ENCODE measurements around the gene BPIFB4.

The BPIFB4 gene

GRCh38 chr20:33059136-33059535 lies 20.3 kb upstream of the BPIFB4 start:
- in situ Hi-C loops (cut with MboI; ENCODE audit: low sequenced_read_pairs, unreplicated experiment): no loop called here

GRCh38 chr20:33059741-33060390 lies 19.6 kb upstream of the BPIFB4 start:
- no peak for TF ChIP-seq CTCF (IDR thresholded peaks at IDR 0.05; ENCODE audit: borderline replicate concordance, control extremely low read depth, extremely low read depth, insufficient read depth, missing control alignments)
- DNase-seq (ENCODE audit: low spot score): no peak
- in situ Hi-C loops (cut with MboI; ENCODE audit: low sequenced_read_pairs, unreplicated experiment): no loop called here

More at GRCh38 chr20:33059136-33059535, 20.3 kb upstream of the BPIFB4 start:
- no peak for TF ChIP-seq CTCF (IDR thresholded peaks at IDR 0.05; ENCODE audit: borderline replicate concordance, control extremely low read depth, extremely low read depth, insufficient read depth, missing control alignments)
- no peak for DNase-seq (ENCODE audit: low spot score)

GRCh38 chr20:33061658-33062028 lies 17.8 kb upstream of the BPIFB4 start:
- TF ChIP-seq CTCF (IDR thresholded peaks at IDR 0.05; ENCODE audit: borderline replicate concordance, control extremely low read depth, extremely low read depth, insufficient read depth, missing control alignments): no peak
- in situ Hi-C loops (cut with MboI; ENCODE audit: low sequenced_read_pairs, unreplicated experiment): no loop called here
- no peak for DNase-seq (ENCODE audit: low spot score)

- no peak for DNase-seq (ENCODE audit: low spot score)
- no peak for TF ChIP-seq CTCF (IDR thresholded peaks at IDR 0.05; ENCODE audit: borderline replicate concordance, control extremely low read depth, extremely low read depth, insufficient read depth, missing control alignments)
- in situ Hi-C loops (cut with MboI; ENCODE audit: low sequenced_read_pairs, unreplicated experiment): no loop called here
Measured at GRCh38 chr20:33062105-33062824, 17.2 kb upstream of the BPIFB4 start.

- no peak for TF ChIP-seq CTCF (IDR thresholded peaks at IDR 0.05; ENCODE audit: borderline replicate concordance, control extremely low read depth, extremely low read depth, insufficient read depth, missing control alignments)
- in situ Hi-C loops (cut with MboI; ENCODE audit: low sequenced_read_pairs, unreplicated experiment): no loop called here
- DNase-seq (ENCODE audit: low spot score): no peak
Measured at GRCh38 chr20:33062825-33063149, 16.7 kb upstream of the BPIFB4 start.

- DNase-seq (ENCODE audit: low spot score): no peak
- in situ Hi-C loops (cut with MboI; ENCODE audit: low sequenced_read_pairs, unreplicated experiment): no loop called here
- no peak for TF ChIP-seq CTCF (IDR thresholded peaks at IDR 0.05; ENCODE audit: borderline replicate concordance, control extremely low read depth, extremely low read depth, insufficient read depth, missing control alignments)
Measured at GRCh38 chr20:33063271-33063670, 16.2 kb upstream of the BPIFB4 start.
